OCI-LY1 (cell line): ENCODE results near the gene TANC1.

Experiments
- H2AFZ ChIP-seq: fragments of 200-600 bp; sonication (generic), shearing (Covaris generic); 2 replicates; pipeline ENCODE4 v1.6.0; 2014; ENCODE audit warnings: antibody characterized with exemption, mild to moderate bottlenecking, low read length
- H3F3A ChIP-seq: fragments of 200-600 bp; sonication (generic), shearing (Covaris generic); 2 replicates; pipeline ENCODE4 v1.6.0; 2014; ENCODE audit warnings: mild to moderate bottlenecking, antibody characterized with exemption, low read length, moderate library complexity; ENCODE audit not compliant: insufficient read depth
- H3K27ac ChIP-seq: fragments of 200-600 bp; sonication (generic); 2 replicates; pipeline ENCODE4 v1.5.1; 2014; ENCODE audit warnings: low read length, mixed run types, mild to moderate bottlenecking, low read depth; ENCODE audit not compliant: poor library complexity, severe bottlenecking
- H3K27me3 ChIP-seq: fragments of 200-600 bp; sonication (generic); 2 replicates; pipeline ENCODE4 v1.6.0; 2014; ENCODE audit warnings: antibody characterized with exemption, mild to moderate bottlenecking, low read length, moderate library complexity; ENCODE audit not compliant: insufficient read depth
- H3K36me3 ChIP-seq: fragments of 200-600 bp; sonication (generic); 2 replicates; pipeline ENCODE4 v1.6.1; 2014; ENCODE audit warnings: mild to moderate bottlenecking, antibody characterized with exemption, low read length, moderate library complexity, mixed read lengths; ENCODE audit not compliant: insufficient read depth
- H3K4me1 ChIP-seq: fragments of 200-600 bp; sonication (generic); 2 replicates; pipeline ENCODE4 v1.5.1; 2014; ENCODE audit warnings: mild to moderate bottlenecking, low read length, moderate library complexity; ENCODE audit not compliant: insufficient read depth, severe bottlenecking
- H3K4me2 ChIP-seq: fragments of 200-600 bp; sonication (generic), shearing (Covaris generic); 2 replicates; pipeline ENCODE4 v1.6.1; 2014; ENCODE audit warnings: low read length
- H3K4me3 ChIP-seq: fragments of 200-600 bp; sonication (generic); 2 replicates; pipeline ENCODE4 v1.5.1; 2014; ENCODE audit warnings: low read length, low read depth, mild to moderate bottlenecking, mixed read lengths; ENCODE audit not compliant: poor library complexity, severe bottlenecking
- H3K79me2 ChIP-seq: fragments of 200-600 bp; shearing (Covaris generic); 2 replicates; pipeline ENCODE4 v1.6.1; 2016; ENCODE audit warnings: mixed run types, low read length, mixed read lengths; ENCODE audit not compliant: insufficient read depth
- H3K9ac ChIP-seq: fragments of 200-600 bp; sonication (generic), shearing (Covaris generic); 2 replicates; pipeline ENCODE4 v1.6.1; 2014; ENCODE audit warnings: mild to moderate bottlenecking, low read length, mixed read lengths
- H3K9me2 ChIP-seq: fragments of 200-600 bp; sonication (generic), shearing (Covaris generic); 2 replicates; pipeline ENCODE4 v1.6.1; 2014; ENCODE audit warnings: low read depth, mild to moderate bottlenecking, low read length, mixed read lengths
- H3K9me3 ChIP-seq: fragments of 200-600 bp; shearing (Covaris generic); 2 replicates; pipeline ENCODE4 v1.6.1; 2014; ENCODE audit warnings: low read length, mixed read lengths
- H4K20me1 ChIP-seq: fragments of 200-600 bp; sonication (generic), shearing (Covaris generic); 2 replicates; pipeline ENCODE4 v1.6.0; 2016; ENCODE audit warnings: mild to moderate bottlenecking, low read length; ENCODE audit not compliant: insufficient read depth
- CTCF ChIP-seq: fragments of 200-600 bp; sonication (generic), shearing (Covaris generic); IDR thresholded peaks from 2 replicates; pipeline ENCODE4 v1.5.1; 2017; ENCODE audit warnings: mild to moderate bottlenecking, antibody characterized with exemption, low read length, moderate library complexity, mixed read lengths
- EZH2 ChIP-seq: fragments of 200-600 bp; sonication (generic), shearing (Covaris generic); IDR thresholded peaks from 2 replicates; pipeline ENCODE4 v1.8.0; 2017; ENCODE audit warnings: borderline replicate concordance, mixed run types, mild to moderate bottlenecking, antibody characterized with exemption, low read length, moderate library complexity, mixed read lengths

Gene TANC1

GRCh38 chr2:159204381-159205144 lies 236.1 kb downstream of the TANC1 start:
- no peaks in the 10 kb centered on the region for H3K4me1 ChIP-seq
- no peak overlapping the region for H2AFZ ChIP-seq
- no peaks in the 10 kb centered on the region for H3K36me3 ChIP-seq
- no peak overlapping the region for H3K4me3 ChIP-seq
- H3K9ac ChIP-seq: no peak overlapping the region
- H3K4me2 ChIP-seq: no peak overlapping the region
- H3K9me3 ChIP-seq: no peaks in the 10 kb centered on the region
- H4K20me1 ChIP-seq: no peaks in the 10 kb centered on the region
- no peak overlapping the region for H3K27ac ChIP-seq
- H3F3A ChIP-seq: no peaks in the 10 kb centered on the region
- peaks cover 3% of the 10 kb centered on the region; the same call in 1 of the 2 replicates for H3K27me3 ChIP-seq
- TF ChIP-seq CTCF: no peak
- no peak for TF ChIP-seq EZH2
- no peaks in the 10 kb centered on the region for H3K79me2 ChIP-seq
- no peaks in the 10 kb centered on the region for H3K9me2 ChIP-seq

GRCh38 chr2:159206736-159207380 lies 238.4 kb downstream of the TANC1 start:
- H3F3A ChIP-seq: no peaks in the 10 kb centered on the region
- TF ChIP-seq EZH2 (no peak), CTCF (no peak)
- H3K9ac ChIP-seq: no peak overlapping the region
- H3K4me3 ChIP-seq: no peak overlapping the region
- H3K4me1 ChIP-seq: no peaks in the 10 kb centered on the region
- no peak overlapping the region for H2AFZ ChIP-seq
- H3K4me2 ChIP-seq: no peak overlapping the region
- no peaks in the 10 kb centered on the region for H3K27me3 ChIP-seq
- H3K9me2 ChIP-seq: no peaks in the 10 kb centered on the region
- no peaks in the 10 kb centered on the region for H3K36me3 ChIP-seq
- H3K9me3 ChIP-seq: no peaks in the 10 kb centered on the region
- no peaks in the 10 kb centered on the region for H4K20me1 ChIP-seq
- no peak overlapping the region for H3K27ac ChIP-seq
- no peaks in the 10 kb centered on the region for H3K79me2 ChIP-seq

- no peaks in the 10 kb centered on the region for H3K79me2 ChIP-seq
- no peaks in the 10 kb centered on the region for H3K36me3 ChIP-seq
- H3K9me3 ChIP-seq: no peaks in the 10 kb centered on the region
- H2AFZ ChIP-seq: no peak overlapping the region
- no peak overlapping the region for H3K4me2 ChIP-seq
- H3K9me2 ChIP-seq: no peaks in the 10 kb centered on the region
- H3K4me3 ChIP-seq: no peak overlapping the region
- TF ChIP-seq EZH2: no peak
- TF ChIP-seq CTCF: peak; percentile 67
- no peaks in the 10 kb centered on the region for H3F3A ChIP-seq
- no peaks in the 10 kb centered on the region for H3K27me3 ChIP-seq
- no peaks in the 10 kb centered on the region for H3K4me1 ChIP-seq
- H4K20me1 ChIP-seq: no peaks in the 10 kb centered on the region
- H3K9ac ChIP-seq: no peak overlapping the region
- no peak overlapping the region for H3K27ac ChIP-seq
These were observed 240.0 kb downstream of the TANC1 start for GRCh38 chr2:159208438-159208837.
